Sigmoid colon (tissue), 7 donors: ENCODE data around the gene SLC22A31. TPM values are rescaled to one million over a fixed set of nuclear protein-coding genes. Genes with fewer than 3 reads are reported as not detected.

Experiments
- DNase-seq: peaks from one replicate; pipeline ENCODE4 v3.0.0-alpha.2; 2019
- H3K27ac ChIP-seq, 4 donors: fragments of 200-600 bp; sonication (generic); one replicate each; pipeline ENCODE4 v1.5.1; 2016 to 2019; ENCODE audit warnings: mild to moderate bottlenecking in 1 of 4
- H3K27me3 ChIP-seq, 3 donors: fragments of 200-600 bp; sonication (generic); one replicate each; pipeline ENCODE4 v1.5.1; 2019; ENCODE audit warnings: mild to moderate bottlenecking in 1 of 3
- H3K36me3 ChIP-seq, 4 donors: fragments of 200-600 bp; sonication (generic); one replicate each; pipeline ENCODE4 v1.5.1; 2016 to 2019
- H3K4me1 ChIP-seq, 4 donors: fragments of 200-600 bp; sonication (generic); one replicate each; pipeline ENCODE4 v1.5.1; 2017 to 2019
- H3K4me3 ChIP-seq, 4 donors: fragments of 200-600 bp; sonication (generic); one replicate each; pipeline ENCODE4 v1.5.1; 2017 to 2019; ENCODE audit warnings: mild to moderate bottlenecking in 2 of 4, moderate library complexity in 1 of 4
- H3K9me3 ChIP-seq, 4 donors: fragments of 200-600 bp in 3 of 4; sonication (generic) in 3 of 4; one replicate each; pipeline versions ENCODE4 v1.5.1 to v1.6.1; 2013 to 2019
- CTCF ChIP-seq, 4 experiments: fragments of 450-650 bp in 3 of 4; fragments of 200-600 bp in 1 of 4; IDR thresholded peaks; one replicate each; pipeline ENCODE4 v1.5.1; 2016 to 2019; ENCODE audit warnings: antibody characterized with exemption in 4 of 4, mild to moderate bottlenecking in 3 of 4, moderate library complexity in 2 of 4
- EP300 ChIP-seq, 4 donors: sonication (generic); formaldehyde crosslinking; IDR thresholded peaks; one replicate each; pipeline ENCODE4 v1.6.1; 2017; ENCODE audit warnings: antibody characterized with exemption in 4 of 4
- POLR2A ChIP-seq, 2 donors: fragments of 450-650 bp; IDR thresholded peaks; one replicate each; pipeline ENCODE4 v1.6.1; 2016; ENCODE audit warnings: antibody characterized with exemption in 2 of 2, mild to moderate bottlenecking in 2 of 2, moderate library complexity in 2 of 2
- POLR2AphosphoS5 ChIP-seq, 4 donors: sonication (generic); formaldehyde crosslinking; IDR thresholded peaks; one replicate each; pipeline ENCODE4 v1.6.1; 2017; ENCODE audit warnings: antibody characterized with exemption in 4 of 4
- WGBS, 2 donors: extraction: QIAGEN DNeasy Blood & Tissue Kit; methylation state at CpG; one replicate each; pipeline ENCODE4 v1.1.7; 2013; 5-methylcytosine and 5-hydroxymethylcytosine counted together
- intact Hi-C: fragments of 100-400 bp; cut with DNase I; formaldehyde crosslinking; loops from one replicate; pipeline ENCODE4 v1.15.1; 2023
- polyA plus RNA-seq, 3 donors: library from polyadenylated mRNA; stranded (reverse); fragments of 200-250 nt; gene quantifications; one replicate each; pipeline ENCODE4 v1.2.3, GENCODE V29; 2013
- total RNA-seq, 4 donors: library from RNA; depleted of rRNA; stranded (reverse); fragments of >200 nt; gene quantifications; one replicate each; pipeline ENCODE4 v1.1.0, GENCODE V29; 2016
- donor health status: healthy with polysubstance abuse.
- donor health status: Bipolar disorder and iron deficiency.
- donor health status: healthy.

SLC22A31 gene
- total and polyA plus RNA-seq, 7 donors = 0.87 TPM; not detected in 6

- Histone ChIP-seq H3K9me3 (no peaks in the 10 kb centered on the region), H3K27me3 (no peaks in the 10 kb centered on the region), H3K4me1 (peaks cover 0 to 5% (median 2%) of the 10 kb centered on the region in 4 donors), H3K4me3 (no peak overlapping the region), H3K27ac (no peak overlapping the region), H3K36me3 (peaks cover 16 to 66% (median 37%) of the 10 kb centered on the region in 4 donors)
- no peak for TF ChIP-seq POLR2AphosphoS5 (IDR thresholded peaks at IDR 0.05)
- TF ChIP-seq POLR2A (IDR thresholded peaks at IDR 0.05) = no peak
- 95 to 98% methylated on average over 9 of the region's 9 CpGs for WGBS, 2 donors
- intact Hi-C loops = no loop called here
- DNase-seq = no peak
Measured at GRCh38 chr16:89149386-89149785, 51.0 kb downstream of the SLC22A31 start.

DNA sequence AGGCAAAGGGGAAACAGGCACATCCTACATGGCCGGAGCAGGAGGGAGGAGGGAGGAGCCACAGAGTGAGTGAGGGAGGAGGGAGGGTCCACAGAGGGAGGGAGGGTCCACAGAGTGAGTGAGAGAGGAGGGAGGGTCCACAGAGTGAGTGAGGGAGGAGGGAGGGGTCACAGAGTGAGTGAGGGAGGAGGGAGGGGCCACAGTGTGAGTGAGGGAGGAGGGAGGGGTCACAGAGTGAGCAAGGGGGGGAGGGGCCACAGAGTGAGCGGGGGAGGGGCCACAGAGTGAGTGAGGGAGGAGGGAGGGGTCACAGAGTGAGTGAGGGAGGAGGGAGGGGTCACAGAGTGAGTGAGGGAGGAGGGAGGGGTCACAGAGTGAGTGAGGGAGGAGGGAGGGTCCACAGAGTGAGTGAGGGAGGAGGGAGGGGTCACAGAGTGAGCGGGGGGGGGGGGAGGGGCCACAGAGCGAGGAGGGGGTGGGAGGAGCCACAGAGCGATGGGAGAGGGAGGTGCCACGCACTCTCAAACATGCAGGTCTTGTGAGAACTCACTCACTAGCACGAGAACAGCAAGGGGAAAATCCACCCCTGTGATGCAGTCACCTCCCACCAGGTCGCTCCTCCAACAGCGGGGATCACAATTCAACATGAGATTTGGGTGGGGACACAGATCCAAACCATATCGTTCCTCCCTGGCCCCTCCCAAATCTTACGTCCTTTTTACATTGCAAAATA is 53.1 kb downstream of the SLC22A31 start:
- Histone ChIP-seq H3K9me3 (no peaks in the 10 kb centered on the region), H3K27me3 (no peaks in the 10 kb centered on the region), H3K4me3 (no peak overlapping the region), H3K27ac (no peak overlapping the region), H3K36me3 (peaks cover 16 to 84% (median 40%) of the 10 kb centered on the region in 4 donors), H3K4me1 (no peaks in the 10 kb centered on the region)
- TF ChIP-seq EP300 (IDR thresholded peaks at IDR 0.05) = no peak
- no peak for TF ChIP-seq POLR2A (IDR thresholded peaks at IDR 0.05)
- no peak for TF ChIP-seq CTCF (IDR thresholded peaks at IDR 0.05)
- no peak for TF ChIP-seq POLR2AphosphoS5 (IDR thresholded peaks at IDR 0.05)
- no peak for DNase-seq
- intact Hi-C loops = no loop called here
- WGBS, 2 donors = 84 to 94% methylated on average over 9 to 10 of the region's 11 CpGs

DNA sequence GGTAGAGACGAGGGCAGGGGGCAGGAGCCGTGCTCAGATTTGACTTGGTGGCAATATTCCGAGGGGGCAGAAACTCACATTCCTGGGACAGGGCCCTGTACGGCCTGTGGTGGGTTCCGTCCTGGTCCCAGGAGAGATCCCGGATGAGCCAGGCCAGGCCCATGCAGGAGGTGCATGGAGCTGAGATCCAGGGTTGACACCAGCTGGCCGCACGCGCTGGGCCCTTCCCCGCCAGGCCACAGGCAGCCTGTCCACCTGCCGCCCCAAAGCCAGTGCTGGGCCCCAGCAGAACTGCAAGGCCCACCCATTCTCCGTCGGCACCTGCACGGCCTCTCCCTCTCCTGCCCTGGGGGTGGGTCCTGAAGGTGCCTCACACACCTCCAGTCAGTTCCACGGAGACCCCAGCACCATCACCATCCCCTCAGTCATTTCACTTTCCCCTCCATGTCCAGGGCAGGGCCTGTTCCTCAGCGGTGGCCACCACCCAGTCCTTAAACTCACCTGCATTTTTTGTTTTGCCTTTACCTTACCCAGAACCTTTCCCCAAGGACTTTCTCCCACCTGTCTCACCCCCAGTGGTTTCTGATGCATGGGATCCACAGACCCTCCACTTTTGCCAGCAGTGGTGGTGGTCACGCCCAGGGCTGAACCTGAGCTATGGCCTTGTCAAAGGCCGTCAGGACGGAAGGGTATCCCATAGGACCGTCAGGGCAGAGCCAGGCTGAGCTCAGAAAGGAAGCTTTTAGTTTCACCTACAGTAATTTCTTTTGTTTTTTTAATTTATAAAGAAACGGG is 53.9 kb downstream of the SLC22A31 start:
- no peak for DNase-seq
- Histone ChIP-seq H3K4me3 (no peak overlapping the region), H3K27ac (no peak overlapping the region), H3K36me3 (peaks cover 16 to 84% (median 36%) of the 10 kb centered on the region in 4 donors), H3K27me3 (no peaks in the 10 kb centered on the region), H3K9me3 (no peaks in the 10 kb centered on the region), H3K4me1 (no peaks in the 10 kb centered on the region)
- 97 to 98% methylated on average over 21 of the region's 21 CpGs for WGBS, 2 donors
- intact Hi-C loops = no loop called here
- no peak for TF ChIP-seq POLR2A (IDR thresholded peaks at IDR 0.05)
- TF ChIP-seq POLR2AphosphoS5 (IDR thresholded peaks at IDR 0.05) = no peak
- TF ChIP-seq EP300 (IDR thresholded peaks at IDR 0.05) = no peak
- no peak for TF ChIP-seq CTCF (IDR thresholded peaks at IDR 0.05)

Other genes starting within 250 kb of the SLC22A31 start
- gene CBFA2T3, start 223.3 kb downstream of the SLC22A31 start, total RNA-seq = 10 to 100 TPM in 1 of 4 donors, 1 to 10 TPM in 2, under 1 TPM in 1; 0.95 to 26.8 (median 3.4) TPM
- gene CBFA2T3, start 223.3 kb downstream of the SLC22A31 start, polyA plus RNA-seq = 1 to 10 TPM; 4.2 to 9.8 (median 7.2) TPM
- 10 to 100 TPM; 19.7 to 31.6 (median 24.8) TPM for gene ACSF3, start 106.7 kb downstream of the SLC22A31 start, total RNA-seq
- gene ACSF3, start 106.7 kb downstream of the SLC22A31 start, polyA plus RNA-seq = 10 to 100 TPM; 28.2 to 42.2 (median 35.6) TPM
- gene CDH15, start 28.8 kb downstream of the SLC22A31 start, total RNA-seq = not detected
- gene CDH15, start 28.8 kb downstream of the SLC22A31 start, polyA plus RNA-seq = under 1 TPM in 1 of 3 donors, not detected in 2; 0.01 TPM
- 10 to 100 TPM in 3 of 4 donors, 1 to 10 TPM in 1; 6.4 to 21.8 (median 12.6) TPM for gene ZNF778, start 17.2 kb upstream of the SLC22A31 start, total RNA-seq
- gene ZNF778, start 17.2 kb upstream of the SLC22A31 start, polyA plus RNA-seq = 10 to 100 TPM in 1 of 3 donors, 1 to 10 TPM in 1, under 1 TPM in 1; 0.69 to 96.1 (median 2.7) TPM